HepG2 (cell line): ENCODE results near the gene SERPINA6. TPM values are rescaled to one million over a fixed set of nuclear protein-coding genes. Genes with fewer than 3 reads are reported as not detected.

Experiments
- ARID4A ChIP-seq: sonication (generic); formaldehyde crosslinking; IDR thresholded peaks from 2 replicates; pipeline ENCODE4 v1.5.0; 2020; ENCODE audit warnings: mild to moderate bottlenecking, missing genetic modification reagents, borderline replicate concordance
- BCLAF1 ChIP-seq: fragments of 450-650 bp; IDR thresholded peaks from 2 replicates; pipeline ENCODE4 v1.6.1; 2017; ENCODE audit warnings: mild to moderate bottlenecking
- GATAD2A ChIP-seq: IDR thresholded peaks from 2 replicates; pipeline ENCODE4 v1.6.1; 2016
- GPBP1L1 ChIP-seq: sonication (generic); formaldehyde crosslinking; IDR thresholded peaks from 2 replicates; pipeline ENCODE4 v1.5.0; 2020; ENCODE audit warnings: mild to moderate bottlenecking, missing genetic modification reagents
- GPN1 ChIP-seq: sonication (generic); formaldehyde crosslinking; IDR thresholded peaks from 2 replicates; pipeline ENCODE4 v1.5.1; 2020; ENCODE audit warnings: missing genetic modification reagents, borderline replicate concordance
- ISX ChIP-seq: sonication (generic); formaldehyde crosslinking; conservative IDR thresholded peaks from 2 replicates; pipeline ENCODE4 v1.5.0; 2020; ENCODE audit warnings: missing genetic modification reagents
- KDM2A ChIP-seq: sonication (generic); formaldehyde crosslinking; IDR thresholded peaks from 2 replicates; pipeline ENCODE4 v1.4.0; 2020; ENCODE audit warnings: low read depth, missing genetic modification reagents, borderline replicate concordance
- MLLT10 ChIP-seq: sonication (generic); formaldehyde crosslinking; IDR thresholded peaks from 2 replicates; pipeline ENCODE4 v1.4.0; 2020; ENCODE audit warnings: missing genetic modification reagents
- MXD1 ChIP-seq: sonication (generic); formaldehyde crosslinking; IDR thresholded peaks from 2 replicates; pipeline ENCODE4 v1.4.0; 2020; ENCODE audit warnings: mild to moderate bottlenecking, missing genetic modification reagents
- MYNN ChIP-seq: sonication (generic); formaldehyde crosslinking; IDR thresholded peaks from 2 replicates; pipeline ENCODE4 v1.4.0; 2020; ENCODE audit warnings: mild to moderate bottlenecking, low read depth, missing genetic modification reagents
- ONECUT2 ChIP-seq: sonication (generic); formaldehyde crosslinking; IDR thresholded peaks from 2 replicates; pipeline ENCODE4 v1.4.0; 2020; ENCODE audit warnings: missing genetic modification reagents
- POGZ ChIP-seq: sonication (generic); formaldehyde crosslinking; IDR thresholded peaks from 2 replicates; pipeline ENCODE4 v1.4.0; 2020; ENCODE audit warnings: mild to moderate bottlenecking, missing genetic modification reagents
- TMF1 ChIP-seq: sonication (generic); formaldehyde crosslinking; IDR thresholded peaks from 2 replicates; pipeline ENCODE4 v1.8.1; 2022; ENCODE audit warnings: low read depth, missing genetic modification reagents
- U2AF2 ChIP-seq: fragments of 200-400 bp; formaldehyde crosslinking; IDR thresholded peaks from 2 replicates; pipeline ENCODE4 v1.6.1; 2017; ENCODE audit warnings: low read depth, mild to moderate bottlenecking, low read length
- USF2 ChIP-seq, 2 experiments: sonication (generic) in 1 of 2; formaldehyde crosslinking in 1 of 2; IDR thresholded peaks; 2 replicates each; pipeline versions ENCODE4 v1.5.1 to v1.6.1; 2011 to 2020; ENCODE audit warnings: borderline replicate concordance in 1 of 2, low read depth in 1 of 2, low read length in 1 of 2, mild to moderate bottlenecking in 1 of 2, missing genetic modification reagents in 1 of 2, moderate library complexity in 1 of 2
- ZBTB21 ChIP-seq: sonication (generic); formaldehyde crosslinking; IDR thresholded peaks from 2 replicates; pipeline ENCODE4 v1.4.0; 2020; ENCODE audit warnings: missing genetic modification reagents
- ZNF160 ChIP-seq: sonication (generic); formaldehyde crosslinking; IDR thresholded peaks from 2 replicates; pipeline ENCODE4 v1.8.0; 2022; ENCODE audit warnings: mild to moderate bottlenecking, inconsistent platforms, missing genetic modification reagents
- ZNF598 ChIP-seq: sonication (generic); formaldehyde crosslinking; IDR thresholded peaks from 2 replicates; pipeline ENCODE4 v1.5.1; 2020; ENCODE audit warnings: mild to moderate bottlenecking, missing genetic modification reagents, borderline replicate concordance
- polyA plus RNA-seq, 8 experiments: library from polyadenylated mRNA; depleted of rRNA in 3 of 8; stranded (reverse) in 7 of 8; unstranded in 1 of 8; fragments of >200 nt; fragmentation: Illumina TruSeq in 4 of 8; extraction: Trizol in 4 of 8; gene quantifications; 2 replicates each; pipeline versions ENCODE4 v1.2.1 to v1.2.3, GENCODE V29; 2011 to 2016; ENCODE audit warnings: low read depth in 4 of 8, missing spikeins in 1 of 8, mixed read lengths in 1 of 8; ENCODE audit not compliant: insufficient read depth in 1 of 8
- total RNA-seq, 5 experiments: library from RNA; depleted of rRNA; stranded (reverse); fragments of >200 nt; fragmentation: Illumina TruSeq; extraction: Trizol; gene quantifications; 2 replicates each; pipeline ENCODE4 v1.2.3, GENCODE V29; 2016; ENCODE audit warnings: low read depth in 1 of 5

Gene SERPINA6
- total and polyA plus RNA-seq, 2 of the 13 experiments (the other 11 are each of a cell fraction or from before 2014, with no cell fraction given) = 260 to 333 TPM

GRCh38 chr14:94291159-94291905 is 31.8 kb downstream of the SERPINA6 start (continued):
- TF ChIP-seq GPBP1L1 (CRISPR knock-in tag) (no peak), ARID4A (CRISPR knock-in tag) (0 out of 2 replicates have a peak, but pooled peaks have one; percentile 4), ZNF598 (CRISPR knock-in tag) (no peak), GPN1 (no peak), KDM2A (CRISPR knock-in tag) (no peak), TMF1 (no peak), ONECUT2 (CRISPR knock-in tag) (0 out of 2 replicates have a peak, but pooled peaks have one; percentile 16), MYNN (CRISPR knock-in tag) (no peak), BCLAF1 (no peak), MXD1 (CRISPR knock-in tag) (peak; percentile 42; the same call in 1 of the 2 replicates), ISX (CRISPR knock-in tag) (no peak), POGZ (CRISPR knock-in tag) (peak; percentile 45; the same call in 1 of the 2 replicates), ZBTB21 (CRISPR knock-in tag) (no peak), GATAD2A (CRISPR knock-in tag) (no peak), USF2 (IDR thresholded peaks at IDR 0.05; ENCODE audit: low read depth, low read length) (no peak), USF2 (CRISPR knock-in tag; IDR thresholded peaks at IDR 0.05; ENCODE audit: borderline replicate concordance) (no peak), U2AF2 (no peak), MLLT10 (CRISPR knock-in tag) (no peak), ZNF160 (CRISPR knock-in tag) (no peak)
